Measurements from ENCODE around the gene KIDINS220. TPM values are rescaled to one million over a fixed set of nuclear protein-coding genes. Genes with fewer than 3 reads are reported as not detected.

KIDINS220 gene
- total RNA-seq, 1 donor from 2014 or later: 26.9 TPM

DNA sequence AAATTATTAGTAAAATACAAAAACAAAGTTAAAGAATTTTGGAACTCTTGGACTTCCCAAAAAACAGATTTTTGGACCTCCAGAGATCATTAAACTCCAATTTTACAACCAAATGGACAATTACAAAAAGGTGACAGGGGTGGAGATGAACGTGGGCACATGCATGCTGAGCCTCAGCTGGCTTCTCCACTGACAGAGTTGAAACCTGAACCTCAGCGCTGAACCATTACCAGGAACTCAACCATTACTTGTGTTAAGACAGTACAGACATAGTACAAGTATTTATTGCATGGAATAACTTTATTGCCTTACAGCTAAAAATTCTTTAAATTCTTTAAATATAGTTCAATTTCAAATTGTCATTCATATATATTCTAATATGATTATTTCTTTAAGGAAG lies 33.0 kb upstream of the KIDINS220 start:
- DNase-seq: no peak
- ATAC-seq (ENCODE audit: low read depth): no peak
- no peak overlapping the region for H3K27ac Mint-ChIP-seq
- TF ChIP-seq, protein P1, sequence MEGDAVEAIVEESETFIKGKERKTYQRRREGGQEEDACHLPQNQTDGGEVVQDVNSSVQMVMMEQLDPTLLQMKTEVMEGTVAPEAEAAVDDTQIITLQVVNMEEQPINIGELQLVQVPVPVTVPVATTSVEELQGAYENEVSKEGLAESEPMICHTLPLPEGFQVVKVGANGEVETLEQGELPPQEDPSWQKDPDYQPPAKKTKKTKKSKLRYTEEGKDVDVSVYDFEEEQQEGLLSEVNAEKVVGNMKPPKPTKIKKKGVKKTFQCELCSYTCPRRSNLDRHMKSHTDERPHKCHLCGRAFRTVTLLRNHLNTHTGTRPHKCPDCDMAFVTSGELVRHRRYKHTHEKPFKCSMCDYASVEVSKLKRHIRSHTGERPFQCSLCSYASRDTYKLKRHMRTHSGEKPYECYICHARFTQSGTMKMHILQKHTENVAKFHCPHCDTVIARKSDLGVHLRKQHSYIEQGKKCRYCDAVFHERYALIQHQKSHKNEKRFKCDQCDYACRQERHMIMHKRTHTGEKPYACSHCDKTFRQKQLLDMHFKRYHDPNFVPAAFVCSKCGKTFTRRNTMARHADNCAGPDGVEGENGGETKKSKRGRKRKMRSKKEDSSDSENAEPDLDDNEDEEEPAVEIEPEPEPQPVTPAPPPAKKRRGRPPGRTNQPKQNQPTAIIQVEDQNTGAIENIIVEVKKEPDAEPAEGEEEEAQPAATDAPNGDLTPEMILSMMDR (IDR thresholded peaks at IDR 0.05): no peak
- intact Hi-C loops (cut with micrococcal nuclease): no loop called here
- CTCF ChIA-PET: no interaction called here
- no peaks in the 10 kb centered on the region for H3K9me3 Mint-ChIP-seq
- H3K27me3 Mint-ChIP-seq: no peaks in the 10 kb centered on the region
- no peaks in the 10 kb centered on the region for H3K36me3 Mint-ChIP-seq (ENCODE audit: low read depth)
- POLR2A ChIA-PET: no interaction called here
- peaks cover 10% of the 10 kb centered on the region for H3K4me1 Mint-ChIP-seq
- no peak overlapping the region for H3K4me3 Mint-ChIP-seq

DNA sequence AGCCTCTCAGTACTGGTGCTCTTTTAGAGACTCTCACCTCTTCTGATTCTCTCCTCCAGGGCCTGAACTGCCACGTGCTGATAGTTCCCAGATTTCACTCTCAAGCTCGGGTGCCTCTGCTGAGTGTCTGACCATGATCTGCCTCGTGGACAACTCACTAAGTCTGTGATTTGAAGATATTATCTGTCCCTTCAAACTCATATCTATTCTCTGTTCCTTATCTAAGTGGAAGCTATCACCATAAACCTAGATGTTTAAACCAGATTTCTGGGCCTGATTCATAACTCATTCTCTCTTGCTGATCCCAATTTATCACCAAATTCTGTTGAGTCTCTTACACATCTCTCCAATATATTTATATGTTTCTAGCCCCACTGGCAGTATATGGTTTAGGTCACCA lies 29.9 kb upstream of the KIDINS220 start:
- POLR2A ChIA-PET: no interaction called here
- intact Hi-C loops (cut with micrococcal nuclease): no loop called here
- H3K27ac Mint-ChIP-seq: no peak overlapping the region
- TF ChIP-seq, protein P1 (IDR thresholded peaks at IDR 0.05): no peak
- no peaks in the 10 kb centered on the region for H3K27me3 Mint-ChIP-seq
- CTCF ChIA-PET: no interaction called here
- no peak for ATAC-seq (ENCODE audit: low read depth)
- H3K36me3 Mint-ChIP-seq (ENCODE audit: low read depth): no peaks in the 10 kb centered on the region
- no peaks in the 10 kb centered on the region for H3K9me3 Mint-ChIP-seq
- no peaks in the 10 kb centered on the region for H3K4me1 Mint-ChIP-seq
- no peak for DNase-seq
- no peak overlapping the region for H3K4me3 Mint-ChIP-seq

DNA sequence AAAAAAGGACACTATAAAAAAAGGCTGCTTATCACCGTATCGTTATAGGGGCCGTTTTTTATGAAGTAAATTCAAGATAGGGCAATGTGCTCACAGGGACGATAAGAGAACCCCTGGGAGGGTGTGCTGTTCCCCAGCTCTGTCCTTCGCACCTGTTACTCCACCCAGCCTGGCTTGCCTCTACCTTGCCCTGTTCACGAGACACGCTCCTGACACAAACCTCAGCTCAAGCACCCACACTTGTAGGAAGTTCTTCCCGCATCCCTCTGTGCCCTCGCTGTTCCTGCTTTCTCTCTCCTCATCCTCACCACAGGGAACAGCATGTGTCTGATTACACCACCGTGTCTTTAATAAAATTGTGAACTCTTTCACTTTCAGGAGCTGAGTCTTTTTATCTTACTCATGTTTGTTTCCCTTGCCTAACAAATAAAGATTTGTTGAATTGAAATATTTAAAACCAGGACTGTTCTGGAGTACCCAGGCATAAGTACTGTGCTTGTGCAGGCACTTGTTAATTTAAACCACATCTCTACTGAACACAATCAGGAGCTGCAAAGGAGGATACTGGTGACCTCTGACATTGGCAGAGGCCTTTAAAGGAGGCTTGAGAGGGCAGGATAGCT lies 26.0 kb upstream of the KIDINS220 start:
- intact Hi-C loops (cut with micrococcal nuclease): no loop called here
- H3K9me3 Mint-ChIP-seq: no peaks in the 10 kb centered on the region
- no peak overlapping the region for H3K4me3 Mint-ChIP-seq
- ChIA-PET CTCF (no interaction called here), POLR2A (no interaction called here)
- H3K36me3 Mint-ChIP-seq (ENCODE audit: low read depth): no peaks in the 10 kb centered on the region
- no peak for DNase-seq
- no peak overlapping the region for H3K27ac Mint-ChIP-seq
- ATAC-seq (ENCODE audit: low read depth): no peak
- no peaks in the 10 kb centered on the region for H3K27me3 Mint-ChIP-seq
- TF ChIP-seq, protein P1 (IDR thresholded peaks at IDR 0.05): no peak
- no peaks in the 10 kb centered on the region for H3K4me1 Mint-ChIP-seq

DNA sequence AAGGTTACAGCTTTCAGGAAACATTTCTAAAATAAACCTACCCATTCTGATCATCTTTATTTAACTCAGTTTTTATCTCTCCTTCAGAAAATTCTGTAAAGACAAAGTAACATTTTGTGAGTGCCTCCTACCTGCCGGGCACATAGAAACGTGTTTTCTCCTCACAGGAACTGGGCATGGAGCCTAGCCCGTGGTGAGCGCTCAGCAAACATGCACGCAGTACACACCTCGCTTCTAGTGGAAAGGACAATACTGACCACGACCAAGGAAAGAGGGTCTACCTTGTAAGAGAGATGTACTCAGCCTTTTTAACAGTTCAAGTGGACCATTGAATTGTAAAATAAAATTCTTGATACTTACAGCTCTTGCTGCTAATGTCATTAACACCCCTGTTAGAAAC lies 24.8 kb upstream of the KIDINS220 start:
- intact Hi-C loops (cut with micrococcal nuclease): no loop called here
- TF ChIP-seq, protein P1 (IDR thresholded peaks at IDR 0.05): no peak
- POLR2A ChIA-PET: no interaction called here
- H3K9me3 Mint-ChIP-seq: no peaks in the 10 kb centered on the region
- H3K27me3 Mint-ChIP-seq: no peaks in the 10 kb centered on the region
- no peak overlapping the region for H3K27ac Mint-ChIP-seq
- no peak overlapping the region for H3K4me3 Mint-ChIP-seq
- no peaks in the 10 kb centered on the region for H3K36me3 Mint-ChIP-seq (ENCODE audit: low read depth)
- H3K4me1 Mint-ChIP-seq: no peaks in the 10 kb centered on the region
- ATAC-seq (ENCODE audit: low read depth): no peak
- CTCF ChIA-PET: no interaction called here
- DNase-seq: no peak

DNA sequence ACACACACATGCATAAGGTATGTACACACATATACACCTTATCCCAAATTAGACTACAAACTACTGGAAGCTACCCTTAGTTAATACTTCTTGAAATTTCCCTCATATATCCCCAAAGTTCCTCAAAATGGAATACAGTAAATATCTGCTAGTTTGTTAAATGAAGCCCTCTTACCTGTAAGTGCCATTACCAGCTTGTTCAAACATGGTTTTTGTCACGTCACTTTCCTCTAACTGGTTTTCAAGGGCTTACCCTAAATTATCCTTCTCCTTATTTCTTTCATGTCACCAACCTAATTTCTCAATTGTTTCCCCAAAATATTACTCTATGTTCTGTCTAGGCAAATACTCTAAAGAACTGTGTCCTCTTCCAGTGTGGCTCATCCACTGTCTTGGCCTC lies 24.4 kb upstream of the KIDINS220 start:
- no peaks in the 10 kb centered on the region for H3K9me3 Mint-ChIP-seq
- no peaks in the 10 kb centered on the region for H3K4me1 Mint-ChIP-seq
- intact Hi-C loops (cut with micrococcal nuclease): no loop called here
- TF ChIP-seq, protein P1 (IDR thresholded peaks at IDR 0.05): no peak
- DNase-seq (no peak), ATAC-seq (ENCODE audit: low read depth) (no peak)
- no peak overlapping the region for H3K27ac Mint-ChIP-seq
- H3K27me3 Mint-ChIP-seq: no peaks in the 10 kb centered on the region
- ChIA-PET POLR2A (no interaction called here), CTCF (no interaction called here)
- no peak overlapping the region for H3K4me3 Mint-ChIP-seq
- no peaks in the 10 kb centered on the region for H3K36me3 Mint-ChIP-seq (ENCODE audit: low read depth)
